NT2/D1 (cell line): ENCODE measurements around the gene STRIP2.

ENCODE experiments used
- DNase-seq: peaks from one replicate; pipeline ENCODE4 v3.0.0-alpha.2; 2011; ENCODE audit warnings: low read depth, low spot score
- H3K27me3 ChIP-seq: 2 replicates; pipeline ENCODE4 v1.6.0; 2011; ENCODE audit warnings: mild to moderate bottlenecking; ENCODE audit not compliant: insufficient read length, insufficient read depth
- H3K36me3 ChIP-seq: 2 replicates; pipeline ENCODE4 v1.6.1; 2011; ENCODE audit warnings: mild to moderate bottlenecking, low read length, mixed read lengths; ENCODE audit not compliant: insufficient read depth, insufficient read length
- H3K4me1 ChIP-seq: 2 replicates; pipeline ENCODE4 v1.5.1; 2011; ENCODE audit not compliant: insufficient read depth, insufficient read length
- H3K4me3 ChIP-seq: 2 replicates; pipeline ENCODE4 v1.5.1; 2011; ENCODE audit warnings: low read depth; ENCODE audit not compliant: insufficient read length
- H3K9ac ChIP-seq: 2 replicates; pipeline ENCODE4 v1.6.0; 2011; ENCODE audit warnings: low read depth; ENCODE audit not compliant: insufficient read length
- H3K9me3 ChIP-seq: 2 replicates; pipeline ENCODE4 v1.5.1; 2011; ENCODE audit warnings: mild to moderate bottlenecking, low read length; ENCODE audit not compliant: insufficient read depth
- SUZ12 ChIP-seq: IDR thresholded peaks from 2 replicates; pipeline ENCODE4 v1.6.1; 2011; ENCODE audit not compliant: insufficient read length, insufficient read depth; ENCODE audit errors: extremely low read depth
- YY1 ChIP-seq: IDR thresholded peaks from 2 replicates; pipeline ENCODE4 v1.6.1; 2011; ENCODE audit not compliant: insufficient read length, insufficient read depth
- ZNF274 ChIP-seq: IDR thresholded peaks from 2 replicates; pipeline ENCODE4 v1.6.1; 2011; ENCODE audit warnings: mild to moderate bottlenecking, low read depth, low read length

Gene STRIP2

DNA sequence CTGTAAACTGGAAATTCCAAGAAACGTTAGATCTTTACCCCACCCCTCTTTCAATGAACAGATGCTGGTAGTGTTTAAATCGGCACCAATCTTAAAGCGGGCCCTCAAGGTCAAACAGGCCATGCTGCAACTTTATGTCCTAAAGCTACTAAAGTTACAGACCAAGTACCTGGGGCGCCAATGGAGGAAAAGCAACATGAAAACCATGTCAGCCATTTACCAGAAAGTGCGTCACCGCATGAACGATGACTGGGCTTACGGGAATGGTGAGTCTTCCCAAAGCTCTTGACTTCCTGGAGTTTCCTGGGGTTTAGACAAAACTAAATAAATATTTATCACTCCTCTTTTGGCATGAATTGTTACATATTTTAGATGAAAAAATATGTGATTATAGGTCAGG, 48.5 kb downstream of the STRIP2 start:
- Histone ChIP-seq H3K4me1 (no peaks in the 10 kb centered on the region), H3K27me3 (no peaks in the 10 kb centered on the region), H3K9me3 (no peaks in the 10 kb centered on the region), H3K4me3 (no peak overlapping the region), H3K9ac (no peak overlapping the region), H3K36me3 (peaks cover 4% of the 10 kb centered on the region)
- no peak for TF ChIP-seq YY1
- no peak for TF ChIP-seq ZNF274
- no peak for TF ChIP-seq SUZ12
- no peak for DNase-seq

DNA sequence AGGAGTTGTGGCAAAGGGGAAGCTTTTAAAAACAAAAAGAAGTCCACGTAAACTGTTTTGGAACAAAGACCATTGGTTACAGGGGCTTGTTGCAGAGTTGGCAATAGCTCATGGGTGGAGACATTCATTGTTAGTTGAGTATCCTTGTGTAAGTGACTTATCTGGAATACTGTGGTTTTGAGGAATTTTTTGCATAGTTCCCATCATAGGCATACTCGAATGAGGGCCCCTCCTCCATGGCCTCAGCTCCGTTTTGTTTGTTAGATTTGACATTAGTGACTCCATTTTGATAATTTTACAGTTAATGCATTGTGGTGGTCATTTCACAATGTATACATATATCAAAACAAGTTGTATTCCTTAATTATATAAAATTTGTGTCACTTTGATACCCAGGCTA, 55.3 kb downstream of the STRIP2 start:
- H3K9ac ChIP-seq = no peak overlapping the region
- H3K9me3 ChIP-seq = no peaks in the 10 kb centered on the region
- no peak for TF ChIP-seq ZNF274
- TF ChIP-seq SUZ12 = no peak
- no peak for TF ChIP-seq YY1
- no peaks in the 10 kb centered on the region for H3K4me1 ChIP-seq
- H3K27me3 ChIP-seq = no peaks in the 10 kb centered on the region
- H3K36me3 ChIP-seq = no peaks in the 10 kb centered on the region
- no peak overlapping the region for H3K4me3 ChIP-seq
- DNase-seq = no peak

DNA sequence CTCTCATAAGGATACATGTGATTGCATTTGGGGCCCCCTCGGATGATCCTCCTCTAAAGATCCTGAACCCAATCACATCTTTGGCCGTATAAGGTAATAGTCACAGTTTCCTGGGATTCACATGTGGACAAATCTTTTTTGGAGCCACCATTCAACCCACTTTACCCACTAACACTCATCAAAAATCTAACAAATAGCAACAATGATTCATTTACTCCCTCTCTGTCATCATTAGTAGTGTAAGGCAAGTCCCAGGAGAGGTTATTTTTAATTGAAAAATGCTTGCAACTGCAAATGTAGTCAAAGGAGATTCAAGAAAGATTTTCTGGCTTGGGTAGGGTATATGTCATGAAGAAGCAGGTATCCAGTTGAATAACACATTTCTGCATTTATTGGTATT, 58.2 kb downstream of the STRIP2 start:
- no peak overlapping the region for H3K9ac ChIP-seq
- H3K36me3 ChIP-seq = no peaks in the 10 kb centered on the region
- no peaks in the 10 kb centered on the region for H3K27me3 ChIP-seq
- TF ChIP-seq YY1 = no peak
- no peak for TF ChIP-seq ZNF274
- no peak for TF ChIP-seq SUZ12
- H3K4me3 ChIP-seq = no peak overlapping the region
- no peaks in the 10 kb centered on the region for H3K4me1 ChIP-seq
- no peak for DNase-seq
- no peaks in the 10 kb centered on the region for H3K9me3 ChIP-seq

DNA sequence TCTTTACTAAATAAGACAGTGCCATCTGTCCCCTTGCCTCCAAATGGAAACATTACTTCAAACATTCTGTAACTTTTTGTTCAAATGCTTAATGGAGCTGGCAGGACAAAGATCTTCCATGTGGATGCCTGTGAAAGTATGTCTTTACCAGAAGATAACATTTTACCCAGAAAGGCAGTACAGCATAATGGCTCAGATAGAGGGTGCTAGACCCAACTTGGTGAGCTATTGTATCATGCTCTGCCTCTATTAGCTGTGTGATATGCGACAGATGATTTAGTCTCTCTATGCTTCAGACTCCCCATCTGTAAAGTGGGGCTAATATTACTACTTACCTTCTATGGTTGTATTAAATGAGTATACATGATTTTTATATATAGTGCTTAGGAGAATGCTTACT, 59.3 kb downstream of the STRIP2 start:
- H3K9ac ChIP-seq = no peak overlapping the region
- no peaks in the 10 kb centered on the region for H3K4me1 ChIP-seq
- no peak overlapping the region for H3K4me3 ChIP-seq
- no peaks in the 10 kb centered on the region for H3K9me3 ChIP-seq
- no peak for TF ChIP-seq SUZ12
- TF ChIP-seq ZNF274 = no peak
- TF ChIP-seq YY1 = no peak
- H3K36me3 ChIP-seq = no peaks in the 10 kb centered on the region
- no peak for DNase-seq
- no peaks in the 10 kb centered on the region for H3K27me3 ChIP-seq

DNA sequence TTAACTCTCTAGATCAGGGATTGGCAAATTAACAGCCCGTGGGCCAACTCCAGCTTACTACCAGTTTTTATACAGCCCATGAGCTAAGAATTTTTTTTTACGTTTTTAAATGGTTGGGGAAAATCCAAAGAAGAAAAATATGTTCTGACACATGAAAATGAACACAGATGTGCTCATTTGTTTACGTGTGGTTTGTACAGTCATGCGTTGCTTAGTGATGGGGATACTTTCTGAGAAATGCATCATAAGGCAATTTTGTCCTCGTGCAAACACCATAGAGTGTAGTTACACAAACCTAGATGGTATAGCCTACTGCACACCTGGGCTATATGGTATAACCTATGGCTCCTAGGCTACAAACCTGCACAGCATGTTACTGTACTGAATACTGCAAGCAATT, 59.8 kb downstream of the STRIP2 start:
- no peak for DNase-seq
- no peaks in the 10 kb centered on the region for H3K36me3 ChIP-seq
- TF ChIP-seq YY1 (no peak), SUZ12 (no peak), ZNF274 (no peak)

DNA sequence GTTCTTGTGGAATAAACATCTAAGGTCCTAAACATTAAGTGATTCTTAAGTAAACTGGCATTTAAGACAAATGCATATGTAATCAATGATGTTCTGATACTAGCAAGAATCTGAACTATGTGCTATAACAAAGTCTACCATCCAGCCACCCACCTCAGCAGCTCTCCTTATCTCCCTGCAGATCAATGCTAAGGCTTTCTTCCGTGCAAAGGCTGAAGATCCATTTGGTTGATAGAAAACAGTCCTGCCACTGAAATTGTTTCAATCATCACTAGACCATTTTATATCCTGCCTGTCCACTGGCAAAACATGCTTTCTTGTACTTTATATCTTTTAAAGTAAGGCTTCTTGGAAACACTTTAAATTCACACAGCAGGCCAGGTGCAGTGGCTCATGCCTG, 61.8 kb downstream of the STRIP2 start:
- Histone ChIP-seq H3K36me3 (no peaks in the 10 kb centered on the region), H3K4me1 (peaks cover 3% of the 10 kb centered on the region), H3K9me3 (no peaks in the 10 kb centered on the region), H3K27me3 (peaks cover 3% of the 10 kb centered on the region), H3K4me3 (no peak overlapping the region), H3K9ac (no peak overlapping the region)
- TF ChIP-seq YY1 (no peak), ZNF274 (no peak), SUZ12 (no peak)
- no peak for DNase-seq

More for the DNA sequence above, 59.8 kb downstream of the STRIP2 start:
- Histone ChIP-seq H3K4me1 (no peaks in the 10 kb centered on the region), H3K27me3 (no peaks in the 10 kb centered on the region), H3K9me3 (no peaks in the 10 kb centered on the region), H3K9ac (no peak overlapping the region), H3K4me3 (no peak overlapping the region)

DNA sequence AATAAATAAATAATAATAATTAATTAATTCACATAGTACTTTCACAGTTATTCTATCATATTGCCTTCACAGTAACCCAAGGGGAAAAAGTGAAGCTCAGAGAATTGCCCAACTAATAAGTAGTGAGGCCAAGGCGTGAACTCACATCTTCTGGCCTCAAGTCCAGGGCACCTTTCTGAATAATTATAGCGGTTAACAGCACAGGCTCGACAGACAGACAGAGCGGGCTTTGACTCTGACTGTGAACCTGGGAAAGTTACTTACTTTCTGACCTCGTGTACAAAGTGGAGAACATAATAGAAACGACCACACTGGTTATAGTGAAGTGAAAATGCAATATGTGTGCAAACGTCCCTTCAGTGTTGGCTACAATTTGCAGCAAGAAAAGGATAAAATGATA, 62.4 kb downstream of the STRIP2 start:
- peaks cover 9% of the 10 kb centered on the region for H3K27me3 ChIP-seq
- H3K9me3 ChIP-seq = no peaks in the 10 kb centered on the region
- no peak overlapping the region for H3K9ac ChIP-seq
- no peaks in the 10 kb centered on the region for H3K36me3 ChIP-seq
- TF ChIP-seq YY1 = no peak
- no peak for TF ChIP-seq SUZ12
- no peak for TF ChIP-seq ZNF274
- peaks cover 3% of the 10 kb centered on the region for H3K4me1 ChIP-seq
- H3K4me3 ChIP-seq = no peak overlapping the region
- DNase-seq = no peak

DNA sequence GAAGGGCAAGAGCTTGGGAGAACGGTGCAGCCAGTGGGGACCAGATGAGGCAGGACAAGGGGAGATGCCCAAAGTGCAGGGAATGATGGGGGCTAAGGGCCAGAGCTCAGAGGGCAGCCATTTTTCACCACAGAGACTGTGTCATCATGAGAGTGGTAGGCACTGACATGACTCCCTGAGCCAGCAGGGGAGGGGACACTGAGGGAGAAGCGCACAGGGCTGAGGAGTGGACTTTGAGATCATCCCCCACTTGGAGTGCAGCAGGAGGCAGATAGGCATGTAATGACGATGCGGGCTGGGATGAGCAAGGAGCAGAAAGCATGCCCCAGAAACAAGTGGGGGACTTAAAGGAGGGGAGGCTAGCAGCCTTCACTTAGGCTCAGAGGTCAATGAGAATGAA, 62.9 kb downstream of the STRIP2 start:
- H3K9ac ChIP-seq = no peak overlapping the region
- DNase-seq = no peak
- no peaks in the 10 kb centered on the region for H3K36me3 ChIP-seq
- TF ChIP-seq YY1 = no peak
- no peak for TF ChIP-seq SUZ12
- no peak for TF ChIP-seq ZNF274
- H3K9me3 ChIP-seq = no peaks in the 10 kb centered on the region
- H3K27me3 ChIP-seq = peaks cover 13% of the 10 kb centered on the region
- no peak overlapping the region for H3K4me3 ChIP-seq
- H3K4me1 ChIP-seq = peaks cover 3% of the 10 kb centered on the region
